Left lung (tissue), 10 donors: ENCODE results near the gene PSMC3IP. TPM values are rescaled to one million over a fixed set of nuclear protein-coding genes. Genes with fewer than 3 reads are reported as not detected.
"Not testable (repeated sequence)": the region's sequence is repeated elsewhere in the genome, so short reads cannot be mapped to it uniquely, and the experiment has no call there.

ENCODE experiments used
- ATAC-seq: fragments of 200-7000 bp; cut with Tn5 transposase; one replicate; pipeline ENCODE4 v1.9.1; 2020; ENCODE audit warnings: moderate library complexity
- DNase-seq, 4 donors: peaks; one replicate each; pipeline ENCODE4 v3.0.0-alpha.2; 2013 to 2020
- H3K27ac ChIP-seq, 2 donors: fragments of 200-600 bp; sonication (generic) in 1 of 2; one replicate each; pipeline versions ENCODE4 v1.5.0 to v1.8.0; 2020 to 2021
- H3K27me3 ChIP-seq, 2 donors: fragments of 200-600 bp; sonication (generic) in 1 of 2; one replicate each; pipeline versions ENCODE4 v1.5.0 to v1.8.0; 2020 to 2021
- H3K36me3 ChIP-seq, 2 donors: fragments of 200-600 bp; sonication (generic) in 1 of 2; one replicate each; pipeline versions ENCODE4 v1.5.0 to v1.8.0; 2020 to 2021
- H3K4me1 ChIP-seq, 2 donors: fragments of 200-600 bp; one replicate each; pipeline ENCODE4 v1.8.0; 2021
- H3K4me3 ChIP-seq, 2 donors: fragments of 200-600 bp; sonication (generic) in 1 of 2; one replicate each; pipeline versions ENCODE4 v1.5.0 to v1.8.0; 2020 to 2021; ENCODE audit warnings: mild to moderate bottlenecking in 1 of 2
- H3K9me3 ChIP-seq, 2 donors: fragments of 200-600 bp; sonication (generic) in 1 of 2; one replicate each; pipeline versions ENCODE4 v1.5.0 to v1.8.0; 2020 to 2021
- intact Hi-C, 2 donors: fragments of 100-400 bp; cut with DNase I; formaldehyde crosslinking; loops; one replicate each; pipeline versions ENCODE4 v1.11.2 to v1.14.2; 2022
- polyA plus RNA-seq, 6 donors: library from polyadenylated mRNA; unstranded; fragments of 120-200 nt; gene quantifications; one replicate each; pipeline ENCODE4 v1.2.1, GENCODE V29; 2013; ENCODE audit not compliant: insufficient read length in 6 of 6
- total RNA-seq, 2 donors: library from RNA; stranded (reverse); fragmentation: NEBNext Ultra II Directional; extraction: Animal tissue kit (Norgen Biotek cat#: 25700); gene quantifications; one replicate each; pipeline ENCODE4 v1.2.1, GENCODE V29; 2021
- TF ChIP-seq, protein P1 (sequence below), 2 donors: fragments of 200-600 bp; sonication (generic) in 1 of 2; IDR thresholded peaks; one replicate each; pipeline versions ENCODE4 v1.5.0 to v1.8.0; 2021; ENCODE audit warnings: antibody characterized with exemption in 2 of 2
- donor health status: DM: no; HTN: yes; CAD: no.
- donor health status: DM: no; HTN: no; CAD: no.

The PSMC3IP gene
- total and polyA plus RNA-seq, 8 donors, result 6.5 to 21.4 (median 18.4) TPM

DNA sequence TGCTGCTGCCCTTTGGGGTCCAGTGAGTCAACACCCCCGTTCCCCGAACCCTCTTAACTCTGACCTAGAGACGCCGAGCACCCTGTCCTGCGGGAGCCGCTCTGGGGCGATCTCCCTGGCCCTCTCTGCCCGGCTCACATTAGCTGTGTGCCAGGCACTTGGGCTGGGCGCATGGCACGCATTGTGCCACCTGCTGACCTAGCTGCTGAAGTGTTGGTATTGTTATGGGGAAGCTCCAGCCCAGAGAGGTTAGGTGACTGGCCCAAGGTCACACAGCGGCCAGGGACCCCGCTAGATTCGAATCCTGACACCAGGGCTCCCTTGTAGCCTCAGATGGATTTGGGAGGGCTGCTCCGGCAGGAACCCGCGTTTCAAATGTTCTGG is 23.7 kb downstream of the PSMC3IP start:
- ATAC-seq, result peak; percentile 45
- peak in 1 of 4 donors; percentile 81 for DNase-seq
- intact Hi-C loops, result no loop called here
- H3K27me3 ChIP-seq, result peaks cover 0 to 5% of the 10 kb centered on the region in 2 donors
- peak overlapping the region; percentile 73 to 88 for H3K4me3 ChIP-seq
- H3K9me3 ChIP-seq, result no peaks in the 10 kb centered on the region
- TF ChIP-seq, protein P1, sequence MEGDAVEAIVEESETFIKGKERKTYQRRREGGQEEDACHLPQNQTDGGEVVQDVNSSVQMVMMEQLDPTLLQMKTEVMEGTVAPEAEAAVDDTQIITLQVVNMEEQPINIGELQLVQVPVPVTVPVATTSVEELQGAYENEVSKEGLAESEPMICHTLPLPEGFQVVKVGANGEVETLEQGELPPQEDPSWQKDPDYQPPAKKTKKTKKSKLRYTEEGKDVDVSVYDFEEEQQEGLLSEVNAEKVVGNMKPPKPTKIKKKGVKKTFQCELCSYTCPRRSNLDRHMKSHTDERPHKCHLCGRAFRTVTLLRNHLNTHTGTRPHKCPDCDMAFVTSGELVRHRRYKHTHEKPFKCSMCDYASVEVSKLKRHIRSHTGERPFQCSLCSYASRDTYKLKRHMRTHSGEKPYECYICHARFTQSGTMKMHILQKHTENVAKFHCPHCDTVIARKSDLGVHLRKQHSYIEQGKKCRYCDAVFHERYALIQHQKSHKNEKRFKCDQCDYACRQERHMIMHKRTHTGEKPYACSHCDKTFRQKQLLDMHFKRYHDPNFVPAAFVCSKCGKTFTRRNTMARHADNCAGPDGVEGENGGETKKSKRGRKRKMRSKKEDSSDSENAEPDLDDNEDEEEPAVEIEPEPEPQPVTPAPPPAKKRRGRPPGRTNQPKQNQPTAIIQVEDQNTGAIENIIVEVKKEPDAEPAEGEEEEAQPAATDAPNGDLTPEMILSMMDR (IDR thresholded peaks at IDR 0.05), result no peak
- H3K36me3 ChIP-seq, result no peaks in the 10 kb centered on the region
- H3K27ac ChIP-seq, result peak overlapping the region; percentile 75 to 90
- peaks cover 16 to 23% of the 10 kb centered on the region in 2 donors for H3K4me1 ChIP-seq

DNA sequence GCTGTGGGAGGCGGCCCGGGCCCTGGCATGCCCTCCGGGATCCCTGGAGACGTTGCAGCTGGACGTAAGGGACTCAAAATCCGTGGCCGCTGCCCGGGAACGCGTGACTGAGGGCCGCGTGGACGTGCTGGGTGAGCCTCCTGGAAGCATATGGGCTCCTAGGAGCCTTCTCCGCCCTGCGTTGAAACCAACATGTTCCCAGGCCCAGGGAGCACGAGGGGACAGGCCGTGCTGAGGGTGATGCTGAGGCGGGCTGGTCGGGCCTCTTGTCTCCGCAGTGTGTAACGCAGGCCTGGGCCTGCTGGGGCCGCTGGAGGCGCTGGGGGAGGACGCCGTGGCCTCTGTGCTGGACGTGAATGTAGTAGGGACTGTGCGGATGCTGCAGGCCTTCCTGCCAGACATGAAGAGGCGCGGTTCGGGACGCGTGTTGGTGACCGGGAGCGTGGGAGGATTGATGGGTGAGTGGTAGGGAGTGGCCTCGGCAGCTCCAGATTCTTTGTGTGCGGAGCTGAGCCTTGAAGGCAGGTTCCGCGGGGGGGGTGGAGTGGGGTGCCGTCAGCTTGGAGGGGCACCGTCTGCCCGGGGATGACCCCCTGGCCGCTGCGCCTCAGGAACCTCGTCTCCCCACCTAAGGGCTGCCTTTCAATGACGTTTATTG is 24.2 kb downstream of the PSMC3IP start:
- ATAC-seq, result no peak
- H3K27ac ChIP-seq, result no peak overlapping the region

DNA sequence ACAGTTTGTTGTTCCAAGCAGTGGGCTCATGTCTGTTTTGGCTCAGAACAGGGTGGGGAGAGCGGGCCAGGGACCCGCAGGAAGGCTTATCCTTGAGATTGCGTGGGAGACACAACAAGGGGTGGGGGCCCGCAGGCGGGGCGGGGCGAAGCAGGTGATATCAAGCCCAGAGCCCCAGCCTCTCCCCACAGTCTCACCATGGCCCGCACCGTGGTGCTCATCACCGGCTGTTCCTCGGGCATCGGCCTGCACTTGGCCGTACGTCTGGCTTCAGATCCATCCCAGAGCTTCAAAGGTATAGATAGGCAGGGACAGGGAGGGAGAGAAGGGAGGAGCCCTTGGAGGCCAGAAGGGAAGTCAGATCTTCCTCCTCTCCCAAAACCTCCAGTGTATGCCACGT is 24.8 kb downstream of the PSMC3IP start, which contains the start of gene HSD17B1:
HSD17B1 (plus strand) TSS at position 188 of the 400 bp plus-strand sequence; CDS start at position 199, 11 bp downstream.
- Histone ChIP-seq H3K4me3 (peak within 1 kb of the TSS; percentile 73 to 88), H3K4me1 (peaks cover 16 to 33% of the 10 kb centered on the region in 2 donors), H3K27me3 (peaks cover 0 to 17% of the 10 kb centered on the region in 2 donors)
- H3K36me3 ChIP-seq, DNase-seq, H3K27ac ChIP-seq, ATAC-seq, H3K9me3 ChIP-seq, intact Hi-C loops: not testable (repeated sequence)

More for the DNA sequence above, 24.2 kb downstream of the PSMC3IP start:
- H3K4me1 ChIP-seq, result peaks cover 16 to 29% of the 10 kb centered on the region in 2 donors
- peaks cover 0 to 11% of the 10 kb centered on the region in 2 donors for H3K27me3 ChIP-seq
- H3K36me3 ChIP-seq, result no peaks in the 10 kb centered on the region
- intact Hi-C loops, result no loop called here
- H3K4me3 ChIP-seq, result peak overlapping the region in 1 of 2 donors; percentile 88
- no peaks in the 10 kb centered on the region for H3K9me3 ChIP-seq
- TF ChIP-seq, protein P1 (IDR thresholded peaks at IDR 0.05), result no peak
- peak in 1 of 4 donors; percentile 78 for DNase-seq

DNA sequence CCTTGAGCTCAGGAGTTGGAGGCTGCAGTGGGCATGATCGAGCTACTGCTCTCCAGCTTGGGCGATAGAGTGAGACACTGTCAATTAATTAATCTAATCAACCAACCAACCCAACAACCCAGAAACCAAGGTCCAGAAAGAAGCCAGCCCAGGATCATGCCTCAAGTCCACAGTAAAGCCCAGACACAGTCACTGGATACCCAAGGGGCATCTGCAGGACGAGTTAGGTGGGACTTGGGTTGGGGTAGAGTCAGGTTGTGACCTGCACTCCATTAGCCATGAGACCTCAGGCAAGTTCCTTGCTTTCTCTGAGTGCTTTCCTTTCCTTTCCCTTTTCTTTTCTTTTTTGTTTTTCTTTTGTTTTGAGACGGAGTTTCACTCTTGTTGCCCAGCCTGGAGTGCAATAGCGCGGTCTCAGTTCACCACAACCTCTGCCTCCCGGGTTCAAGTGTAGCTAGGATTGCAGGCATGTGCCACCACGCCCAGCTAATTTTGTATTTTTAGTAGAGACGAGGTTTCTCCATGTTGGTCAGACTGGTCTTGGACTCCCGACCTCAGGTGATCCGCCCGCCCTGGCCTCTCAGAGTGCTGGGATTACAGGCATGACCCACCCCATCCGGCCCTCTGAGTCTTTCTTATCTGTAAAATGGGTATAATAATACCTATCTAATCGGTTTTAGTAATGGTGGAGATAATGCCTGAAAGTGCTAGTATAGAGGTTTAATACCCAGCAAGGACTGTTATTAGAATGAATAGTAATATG is 28.4 kb downstream of the PSMC3IP start:
- no peak overlapping the region for H3K4me3 ChIP-seq
- H3K27me3 ChIP-seq, result peaks cover 0 to 20% of the 10 kb centered on the region in 2 donors
- peaks cover 8 to 24% of the 10 kb centered on the region in 2 donors for H3K4me1 ChIP-seq
- peaks cover 0 to 9% of the 10 kb centered on the region in 2 donors for H3K36me3 ChIP-seq
- H3K27ac ChIP-seq, result no peak overlapping the region
- ATAC-seq (no peak), DNase-seq (no peak)
- H3K9me3 ChIP-seq, result no peaks in the 10 kb centered on the region
- intact Hi-C loops, result no loop called here
- TF ChIP-seq, protein P1 (IDR thresholded peaks at IDR 0.05), result no peak

DNA sequence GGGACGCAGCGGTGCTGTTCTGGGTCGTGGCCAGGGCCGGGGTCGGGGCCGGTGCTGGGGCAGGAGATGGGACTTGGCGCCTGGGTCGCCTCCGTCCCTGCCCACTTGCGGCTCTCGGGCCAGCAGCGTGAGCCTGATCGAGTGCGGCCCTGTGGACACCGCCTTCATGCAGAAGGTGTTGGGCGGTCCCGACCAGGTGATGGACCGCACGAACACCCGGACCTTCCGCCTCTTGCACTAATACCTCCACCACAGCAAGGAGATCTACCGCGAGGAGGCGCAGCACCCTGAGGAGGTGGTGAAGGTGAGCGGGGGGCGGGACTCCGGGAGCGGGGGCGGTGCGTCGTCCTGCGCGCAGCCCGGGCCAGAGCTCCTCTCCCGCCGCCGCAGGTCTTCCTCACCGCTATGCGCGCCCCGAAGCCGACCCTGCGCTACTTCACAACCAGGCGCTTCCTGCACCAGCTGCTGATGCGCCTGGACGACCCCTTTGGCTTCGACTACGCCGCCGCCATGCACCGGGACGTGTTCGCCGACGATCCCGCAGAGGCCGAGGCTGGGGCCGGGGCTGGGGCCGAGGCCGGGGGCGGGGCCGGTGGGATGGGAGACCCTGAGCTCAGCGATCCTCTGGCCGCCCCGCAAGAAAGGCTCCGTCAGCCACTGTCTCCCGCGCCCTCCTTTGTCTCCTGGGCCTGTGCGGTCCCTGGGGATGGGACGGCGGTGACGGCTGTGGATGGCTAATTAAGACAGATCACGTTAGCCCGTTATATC is 29.3 kb downstream of the PSMC3IP start:
- peak overlapping the region; percentile 28 to 33 for H3K4me3 ChIP-seq
- peak in 3 of 4 donors; percentile 58 to 91 (median 82) for DNase-seq
- H3K27ac ChIP-seq, result no peak overlapping the region
- intact Hi-C loops, result no loop called here
- peaks cover 1 to 16% of the 10 kb centered on the region in 2 donors for H3K4me1 ChIP-seq
- peaks cover 0 to 20% of the 10 kb centered on the region in 2 donors for H3K27me3 ChIP-seq
- ATAC-seq, result peak; percentile 96
- H3K36me3 ChIP-seq, result peaks cover 0 to 18% of the 10 kb centered on the region in 2 donors
- no peaks in the 10 kb centered on the region for H3K9me3 ChIP-seq
- TF ChIP-seq, protein P1 (IDR thresholded peaks at IDR 0.05), result peak; percentile 24 to 27
